H1 (cell line): ENCODE measurements around the gene PRR7.

Experiments used
- ASH2L ChIP-seq: fragments of 200-600, 300-600 bp; sonication (generic); IDR thresholded peaks from one replicate; pipeline ENCODE4 v1.7.1; 2017; ENCODE audit warnings: low read length
- CBX5 ChIP-seq: fragments of 300-800, 300-1000 bp; sonication (generic); IDR thresholded peaks from 2 replicates; pipeline ENCODE4 v1.7.1; 2016; ENCODE audit warnings: antibody characterized with exemption, low read length, low read depth
- EGR1 ChIP-seq: IDR thresholded peaks from 2 replicates; pipeline ENCODE4 v1.6.1; 2011; ENCODE audit warnings: low read depth, low read length, borderline replicate concordance
- EP300 ChIP-seq, 2 experiments: IDR thresholded peaks; 1 replicate in 1 of 2; 2 replicates in 1 of 2; pipeline ENCODE4 v1.6.1; 2011 to 2012; ENCODE audit warnings: low read depth in 2 of 2, low read length in 2 of 2, mild to moderate bottlenecking in 2 of 2, borderline replicate concordance in 1 of 2, inconsistent platforms in 1 of 2, moderate library complexity in 1 of 2
- GABPA ChIP-seq: IDR thresholded peaks from 2 replicates; pipeline ENCODE4 v1.6.1; 2011; ENCODE audit warnings: mild to moderate bottlenecking, low read length, moderate library complexity, borderline replicate concordance; ENCODE audit not compliant: insufficient read depth
- KDM1A ChIP-seq: fragments of 200-600, 300-600 bp; sonication (generic); IDR thresholded peaks from 2 replicates; pipeline ENCODE4 v1.7.1; 2016; ENCODE audit warnings: mild to moderate bottlenecking, low read length, borderline replicate concordance
- POLR2A ChIP-seq, 2 experiments: IDR thresholded peaks; 1 replicate in 1 of 2; 2 replicates in 1 of 2; pipeline ENCODE4 v1.6.1; 2011; ENCODE audit warnings: low read depth in 2 of 2, low read length in 2 of 2, mild to moderate bottlenecking in 2 of 2; ENCODE audit errors: control extremely low read depth in 1 of 2
- POLR2AphosphoS5 ChIP-seq: IDR thresholded peaks from 2 replicates; pipeline ENCODE4 v1.6.1; 2011; ENCODE audit warnings: low read depth, low read length
- SIN3A ChIP-seq, 2 experiments: IDR thresholded peaks in 1 of 2; conservative IDR thresholded peaks in 1 of 2; 2 replicates each; pipeline ENCODE4 v1.6.1; 2011 to 2012; ENCODE audit warnings: low read length in 2 of 2, improper control_type of control experiment in 1 of 2, low read depth in 1 of 2, mild to moderate bottlenecking in 1 of 2
- SP1 ChIP-seq: IDR thresholded peaks from 2 replicates; pipeline ENCODE4 v1.6.1; 2011; ENCODE audit warnings: low read depth, low read length
- SP4 ChIP-seq: IDR thresholded peaks from 2 replicates; pipeline ENCODE4 v1.6.1; 2012; ENCODE audit warnings: low read length, inconsistent platforms
- ZNF274 ChIP-seq: IDR thresholded peaks from 2 replicates; pipeline ENCODE4 v1.7.0; 2012; ENCODE audit warnings: low read length, borderline replicate concordance; ENCODE audit errors: extremely low read depth
- TF ChIP-seq, protein P1 (sequence below), 3 experiments: IDR thresholded peaks; 1 replicate in 2 of 3; 2 replicates in 1 of 3; pipeline versions ENCODE4 v1.5.1 to v1.6.1; 2011; ENCODE audit warnings: low read length in 3 of 3, mild to moderate bottlenecking in 3 of 3, inconsistent platforms in 2 of 3, low read depth in 1 of 3, moderate library complexity in 1 of 3; ENCODE audit not compliant: insufficient read depth in 1 of 3; ENCODE audit errors: control extremely low read depth in 1 of 3
- TF ChIP-seq, protein P2 (sequence below): IDR thresholded peaks from 2 replicates; pipeline ENCODE4 v1.6.1; 2012; ENCODE audit warnings: inconsistent platforms

DNA sequence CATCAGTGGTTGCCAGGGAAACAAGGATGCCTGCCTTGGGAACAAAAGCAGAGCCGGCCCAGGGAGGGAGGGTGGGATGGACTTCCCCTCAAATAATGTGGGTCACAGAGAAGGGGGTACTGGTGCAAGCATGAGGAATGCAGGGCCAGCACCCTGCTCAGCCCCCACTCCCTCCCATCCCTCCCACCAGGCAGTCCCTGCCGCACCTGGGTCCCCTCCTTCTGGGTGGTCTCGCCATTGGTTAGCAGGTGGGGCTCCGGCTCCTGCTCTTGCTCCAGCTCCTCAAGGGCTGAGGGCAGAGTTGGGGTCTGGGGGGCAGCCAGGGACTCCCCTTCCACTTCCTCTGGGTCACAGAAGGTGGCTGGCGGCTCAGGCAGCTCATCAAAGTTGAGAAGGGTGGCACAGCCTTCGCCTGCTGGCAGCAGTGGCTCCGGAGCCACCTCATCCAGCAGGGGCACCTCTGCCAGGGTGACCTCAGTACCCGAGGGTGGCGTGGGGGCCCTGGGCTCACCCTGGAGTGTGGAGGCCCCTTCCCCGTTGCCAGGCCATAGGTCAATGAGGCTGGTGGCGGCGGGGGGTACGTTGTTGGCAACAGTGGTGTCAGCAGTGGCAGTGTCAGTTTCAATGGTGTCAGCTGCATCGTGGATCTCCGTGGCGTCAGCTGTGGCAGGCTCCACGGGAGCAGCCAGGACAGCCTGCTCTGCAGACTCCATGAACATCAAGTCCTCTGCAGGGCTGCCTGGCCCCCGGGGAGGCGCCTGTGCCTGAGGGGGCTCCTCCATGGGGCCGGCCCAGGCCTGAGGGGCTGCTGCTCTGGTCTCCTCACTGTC is 11.5 kb downstream of the PRR7 start:
- TF ChIP-seq, protein P1, sequence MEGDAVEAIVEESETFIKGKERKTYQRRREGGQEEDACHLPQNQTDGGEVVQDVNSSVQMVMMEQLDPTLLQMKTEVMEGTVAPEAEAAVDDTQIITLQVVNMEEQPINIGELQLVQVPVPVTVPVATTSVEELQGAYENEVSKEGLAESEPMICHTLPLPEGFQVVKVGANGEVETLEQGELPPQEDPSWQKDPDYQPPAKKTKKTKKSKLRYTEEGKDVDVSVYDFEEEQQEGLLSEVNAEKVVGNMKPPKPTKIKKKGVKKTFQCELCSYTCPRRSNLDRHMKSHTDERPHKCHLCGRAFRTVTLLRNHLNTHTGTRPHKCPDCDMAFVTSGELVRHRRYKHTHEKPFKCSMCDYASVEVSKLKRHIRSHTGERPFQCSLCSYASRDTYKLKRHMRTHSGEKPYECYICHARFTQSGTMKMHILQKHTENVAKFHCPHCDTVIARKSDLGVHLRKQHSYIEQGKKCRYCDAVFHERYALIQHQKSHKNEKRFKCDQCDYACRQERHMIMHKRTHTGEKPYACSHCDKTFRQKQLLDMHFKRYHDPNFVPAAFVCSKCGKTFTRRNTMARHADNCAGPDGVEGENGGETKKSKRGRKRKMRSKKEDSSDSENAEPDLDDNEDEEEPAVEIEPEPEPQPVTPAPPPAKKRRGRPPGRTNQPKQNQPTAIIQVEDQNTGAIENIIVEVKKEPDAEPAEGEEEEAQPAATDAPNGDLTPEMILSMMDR (IDR thresholded peaks at IDR 0.05; ENCODE audit: control extremely low read depth in 1 of 3, insufficient read depth in 1 of 3, low read depth in 1 of 3, low read length in 3 of 3) = no peak
- no peak for TF ChIP-seq SP1
- TF ChIP-seq SIN3A (conservative IDR thresholded peaks at IDR 0.05 in 1 of 2, IDR thresholded peaks at IDR 0.05 in 1 of 2; ENCODE audit: low read depth in 1 of 2, low read length in 2 of 2) = 0 out of 4 replicates have a peak, but pooled peaks of 1 of the 2 experiments have one; percentile 29
- TF ChIP-seq POLR2A (IDR thresholded peaks at IDR 0.05; ENCODE audit: control extremely low read depth in 1 of 2, low read depth in 2 of 2, low read length in 2 of 2) = no peak
- no peak for TF ChIP-seq SP4
- TF ChIP-seq ZNF274 = no peak
- no peak for TF ChIP-seq EP300 (IDR thresholded peaks at IDR 0.05; ENCODE audit: borderline replicate concordance in 1 of 2, low read depth in 2 of 2, low read length in 2 of 2)
- TF ChIP-seq EGR1 = peak; percentile 60; the same call in 1 of the 2 replicates
- TF ChIP-seq, protein P2, sequence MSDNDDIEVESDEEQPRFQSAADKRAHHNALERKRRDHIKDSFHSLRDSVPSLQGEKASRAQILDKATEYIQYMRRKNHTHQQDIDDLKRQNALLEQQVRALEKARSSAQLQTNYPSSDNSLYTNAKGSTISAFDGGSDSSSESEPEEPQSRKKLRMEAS = no peak
- no peak for TF ChIP-seq GABPA
- no peak for TF ChIP-seq ASH2L
- TF ChIP-seq KDM1A = no peak
- TF ChIP-seq POLR2AphosphoS5 = no peak; the same call in 1 of the 2 replicates
- no peak for TF ChIP-seq CBX5
